H1 (cell line): Measurements from ENCODE around the gene AP5Z1. TPM values are rescaled to one million over a fixed set of nuclear protein-coding genes. Genes with fewer than 3 reads are reported as not detected.

Experiments used
- BCL11A ChIP-seq, 2 experiments: IDR thresholded peaks; one replicate each; pipeline ENCODE4 v1.6.1; 2011; ENCODE audit warnings: low read depth in 2 of 2, low read length in 2 of 2, mild to moderate bottlenecking in 2 of 2
- CREB1 ChIP-seq: IDR thresholded peaks from 2 replicates; pipeline ENCODE4 v1.6.1; 2012; ENCODE audit warnings: inconsistent platforms
- HDAC2 ChIP-seq, 2 experiments: fragments of 300-600 bp in 1 of 2; sonication (generic) in 1 of 2; IDR thresholded peaks; 2 replicates each; pipeline ENCODE4 v1.6.1; 2011 to 2012; ENCODE audit warnings: low read depth in 2 of 2, low read length in 2 of 2, mild to moderate bottlenecking in 2 of 2, moderate library complexity in 2 of 2, borderline replicate concordance in 1 of 2, inconsistent platforms in 1 of 2
- NRF1 ChIP-seq: IDR thresholded peaks from 2 replicates; pipeline ENCODE4 v1.6.1; 2011; ENCODE audit warnings: mild to moderate bottlenecking, low read depth, low read length, improper control_type of control experiment
- PHF8 ChIP-seq: fragments of 200-600 bp; sonication (generic); conservative IDR thresholded peaks from 2 replicates; pipeline ENCODE4 v1.7.1; 2012; ENCODE audit warnings: low read depth, mild to moderate bottlenecking, inconsistent platforms, low read length, moderate library complexity
- POLR2AphosphoS5 ChIP-seq: IDR thresholded peaks from 2 replicates; pipeline ENCODE4 v1.6.1; 2011; ENCODE audit warnings: low read depth, low read length
- SAP30 ChIP-seq: fragments of 300-600 bp; sonication (generic); IDR thresholded peaks from 2 replicates; pipeline ENCODE4 v1.7.1; 2012; ENCODE audit warnings: low read length, moderate library complexity, mild to moderate bottlenecking, inconsistent platforms; ENCODE audit not compliant: insufficient read depth, insufficient replicate concordance
- SP2 ChIP-seq: IDR thresholded peaks from 2 replicates; pipeline ENCODE4 v1.6.1; 2012; ENCODE audit warnings: mild to moderate bottlenecking, low read length, inconsistent platforms
- polyA plus RNA-seq, 7 experiments: library from polyadenylated mRNA; depleted of rRNA in 3 of 7; stranded (reverse) in 5 of 7; unstranded in 2 of 7; fragments of >200 nt in 5 of 7; fragments of 200-250 nt in 2 of 7; gene quantifications; 1 replicate in 5 of 7; 2 replicates in 1 of 7; 4 replicates in 1 of 7; pipeline versions ENCODE4 v1.2.1 to v1.2.3, GENCODE V29; 2011 to 2013; ENCODE audit warnings: missing spikeins in 2 of 7, mixed read lengths in 2 of 7
- total RNA-seq: library from RNA; stranded (reverse); fragmentation: NEBNext Ultra II Directional; extraction: Animal tissue kit (Norgen Biotek cat#: 25700); gene quantifications from 2 replicates; pipeline ENCODE4 v1.2.1, GENCODE V29; 2021

Gene AP5Z1
- total and polyA plus RNA-seq, 2 of the 8 experiments (the other 6 are each of a cell fraction or from before 2014, with no cell fraction given), result 24.0 to 24.7 TPM

GRCh38 chr7:4787947-4788626 is 12.7 kb downstream of the AP5Z1 start (continued):
- TF ChIP-seq BCL11A (IDR thresholded peaks at IDR 0.05; ENCODE audit: low read depth in 2 of 2, low read length in 2 of 2) (no peak), CREB1 (no peak), PHF8 (no peak), SAP30 (no peak), HDAC2 (IDR thresholded peaks at IDR 0.05; ENCODE audit: borderline replicate concordance in 1 of 2, low read depth in 2 of 2, low read length in 2 of 2) (no peak), SP2 (no peak), POLR2AphosphoS5 (no peak), NRF1 (no peak)
